ENCODE data around the gene MARCKSL1.
A peak's percentile ranks its signal among the peaks of the same experiment; 100 is the strongest.
"Not testable (repeated sequence)": the region's sequence is repeated elsewhere in the genome, so short reads cannot be mapped to it uniquely, and the experiment has no call there.

MARCKSL1 gene

GRCh38 chr1:32291145-32291707 lies 44.8 kb downstream of the MARCKSL1 start:
- TF ChIP-seq CTCF (conservative IDR thresholded peaks at IDR 0.05) = no peak
- peak overlapping the region; percentile 87 for H3K27ac ChIP-seq

GRCh38 chr1:32289256-32289655 lies 46.8 kb downstream of the MARCKSL1 start:
- H3K27ac ChIP-seq = peak overlapping the region; percentile 87
- TF ChIP-seq CTCF (conservative IDR thresholded peaks at IDR 0.05) = no peak

- H3K27ac ChIP-seq = no peak overlapping the region
- no peak for TF ChIP-seq CTCF (conservative IDR thresholded peaks at IDR 0.05)
Observed at GRCh38 chr1:32286763-32287162, 49.3 kb downstream of the MARCKSL1 start.

- TF ChIP-seq CTCF (conservative IDR thresholded peaks at IDR 0.05) = no peak
Observed at GRCh38 chr1:32285658-32286057, 50.4 kb downstream of the MARCKSL1 start.

GRCh38 chr1:32284777-32285176 lies 51.3 kb downstream of the MARCKSL1 start:
- not testable (repeated sequence) for H3K27ac ChIP-seq

More at GRCh38 chr1:32285658-32286057, 50.4 kb downstream of the MARCKSL1 start:
- no peak overlapping the region for H3K27ac ChIP-seq
